Panc1 (cell line): ENCODE results near the gene NEK1. TPM values are rescaled to one million over a fixed set of nuclear protein-coding genes. Genes with fewer than 3 reads are reported as not detected.

Experiments used
- ATAC-seq: fragments of 200-7000 bp; cut with Tn5 transposase; 2 replicates; pipeline ENCODE4 v1.9.1; 2020; ENCODE audit warnings: mild to moderate bottlenecking, moderate library complexity
- BruUV-seq: library from RNA; stranded (reverse); fragments of 400-500 nt; replicated peaks from 2 replicates; lab custom pipeline; 2021; lab: Mats Ljungman, UMichigan
- CTCF ChIA-PET: fragments of 300-600 bp; sonication (Branson Sonifier 250); formaldehyde crosslinking; loops from one replicate; lab custom pipeline; 2022; ENCODE audit warnings: antibody characterized with exemption; lab: Charles Lee
- POLR2A ChIA-PET: fragments of 300-600 bp; sonication (Branson Sonifier 250); formaldehyde crosslinking; loops from one replicate; lab custom pipeline; 2022; ENCODE audit warnings: antibody characterized with exemption; lab: Charles Lee
- DNase-seq: peaks from one replicate; pipeline ENCODE4 v3.0.0-alpha.2; 2010; ENCODE audit warnings: low read depth, low spot score
- H3K27ac ChIP-seq: 2 replicates; pipeline ENCODE4 v1.5.1; 2011; ENCODE audit warnings: mild to moderate bottlenecking, low read length, inconsistent platforms
- H3K27me3 ChIP-seq: fragments of 200-500 bp; sonication (Bioruptor generic); 2 replicates; pipeline ENCODE4 v1.6.0; 2014; ENCODE audit warnings: low read length, inconsistent platforms; ENCODE audit not compliant: control insufficient read depth, insufficient read depth
- H3K36me3 ChIP-seq: fragments of 200-500 bp; sonication (Bioruptor generic); 2 replicates; pipeline ENCODE4 v1.5.1; 2014; ENCODE audit warnings: inconsistent platforms, mild to moderate bottlenecking, low read length, moderate library complexity; ENCODE audit not compliant: control insufficient read depth, insufficient read depth
- H3K4me1 ChIP-seq: 2 replicates; pipeline ENCODE4 v1.5.1; 2011; ENCODE audit warnings: inconsistent platforms, mild to moderate bottlenecking, low read length, moderate library complexity; ENCODE audit not compliant: control insufficient read depth, insufficient read depth
- H3K4me3 ChIP-seq, 2 experiments: 2 replicates each; pipeline ENCODE4 v1.5.1; 2011 to 2012; ENCODE audit warnings: low read depth in 2 of 2, low read length in 2 of 2, mild to moderate bottlenecking in 2 of 2, inconsistent platforms in 1 of 2, moderate library complexity in 1 of 2
- H3K9me3 ChIP-seq: fragments of 200-500 bp; sonication (Bioruptor generic); 2 replicates; pipeline ENCODE4 v1.5.1; 2014; ENCODE audit warnings: low read depth, mild to moderate bottlenecking, inconsistent platforms, low read length, moderate library complexity; ENCODE audit not compliant: control insufficient read depth, insufficient read depth
- CTCF ChIP-seq: fragments of 450-650 bp; IDR thresholded peaks from 2 replicates; pipeline ENCODE4 v1.5.1; 2017; ENCODE audit warnings: mild to moderate bottlenecking
- POLR2AphosphoS5 ChIP-seq: IDR thresholded peaks from 2 replicates; pipeline ENCODE4 v1.6.1; 2012; ENCODE audit warnings: mild to moderate bottlenecking, low read depth, low read length, moderate library complexity
- REST ChIP-seq, 2 experiments: IDR thresholded peaks; 2 replicates each; pipeline ENCODE4 v1.6.1; 2011 to 2012; ENCODE audit warnings: low read depth in 2 of 2, control low read depth in 1 of 2, low read length in 1 of 2, mild to moderate bottlenecking in 1 of 2, moderate library complexity in 1 of 2; ENCODE audit not compliant: insufficient read depth in 1 of 2
- SIN3A ChIP-seq: IDR thresholded peaks from 2 replicates; pipeline ENCODE4 v1.6.1; 2012; ENCODE audit warnings: low read depth, mild to moderate bottlenecking, low read length, moderate library complexity, borderline replicate concordance; ENCODE audit not compliant: insufficient read depth
- TCF7L2 ChIP-seq: IDR thresholded peaks from 2 replicates; pipeline ENCODE4 v1.6.1; 2011; ENCODE audit warnings: mild to moderate bottlenecking, low read depth, low read length, inconsistent platforms
- in situ Hi-C: cut with HindIII; loops from 2 replicates; pipeline ENCODE4 v1.10.0; 2016; ENCODE audit warnings: low sequenced_read_pairs, low pct_unique_long_range_greater_than_20kb
- intact Hi-C: fragments of 100-400 bp; cut with micrococcal nuclease; formaldehyde crosslinking; loops from one replicate; pipeline ENCODE4 v1.10.0; 2022; ENCODE audit not compliant: unreplicated experiment
- total RNA-seq: library from RNA; stranded (reverse); gene quantifications from one replicate; pipeline ENCODE4 v1.2.1, GENCODE V29; 2021; ENCODE audit not compliant: unreplicated experiment

NEK1 gene
- total RNA-seq, 1 experiment from 2014 or later = 9.2 TPM

DNA sequence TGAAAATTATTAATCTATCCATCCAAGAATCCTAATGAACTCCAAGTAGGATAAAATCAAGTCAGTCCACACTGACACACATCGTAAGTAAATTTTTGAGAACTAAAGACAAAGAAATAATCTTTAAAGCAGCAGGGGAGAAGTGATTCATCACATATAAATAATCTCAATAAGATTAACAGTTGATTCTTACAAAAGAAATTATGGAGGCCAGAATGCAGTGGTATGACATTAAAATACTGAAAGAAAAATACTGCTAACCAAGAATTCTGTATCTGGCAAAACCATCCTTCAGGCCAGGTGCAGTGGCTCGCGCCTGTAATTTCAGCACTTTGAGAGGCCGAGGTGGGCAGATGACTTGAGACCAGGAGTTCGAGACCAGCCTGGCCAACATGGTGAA is 245.6 kb downstream of the NEK1 start:
- ChIA-PET CTCF (no interaction called here), POLR2A (no interaction called here)
- Histone ChIP-seq H3K4me3 (no peak overlapping the region), H3K27me3 (no peaks in the 10 kb centered on the region), H3K4me1 (peaks cover 7% of the 10 kb centered on the region; the same call in 1 of the 2 replicates), H3K27ac (no peak overlapping the region), H3K36me3 (no peaks in the 10 kb centered on the region), H3K9me3 (peaks cover 3% of the 10 kb centered on the region; the same call in 1 of the 2 replicates)
- no peak for TF ChIP-seq CTCF
- no peak for TF ChIP-seq SIN3A
- TF ChIP-seq POLR2AphosphoS5 = no peak
- no peak for TF ChIP-seq TCF7L2
- TF ChIP-seq REST (IDR thresholded peaks at IDR 0.05; ENCODE audit: insufficient read depth in 1 of 2, low read depth in 2 of 2, low read length in 1 of 2) = no peak
- in situ Hi-C loops = no loop called here
- intact Hi-C loops = no loop called here
- BruUV-seq = no TSS peak
- DNase-seq = no peak
- ATAC-seq = no peak

- TF ChIP-seq TCF7L2 (no peak), REST (IDR thresholded peaks at IDR 0.05; ENCODE audit: insufficient read depth in 1 of 2, low read depth in 2 of 2, low read length in 1 of 2) (no peak), POLR2AphosphoS5 (no peak), CTCF (no peak), SIN3A (no peak)
- DNase-seq (no peak), ATAC-seq (no peak)
- no peaks in the 10 kb centered on the region for H3K27me3 ChIP-seq
- intact Hi-C loops (no loop called here), in situ Hi-C loops (no loop called here)
- H3K4me1 ChIP-seq = peaks cover 7% of the 10 kb centered on the region; the same call in 1 of the 2 replicates
- H3K27ac ChIP-seq = no peak overlapping the region
- no peak overlapping the region for H3K4me3 ChIP-seq
- CTCF ChIA-PET = no interaction called here
- H3K36me3 ChIP-seq = no peaks in the 10 kb centered on the region
- peaks cover 3% of the 10 kb centered on the region; the same call in 1 of the 2 replicates for H3K9me3 ChIP-seq
- POLR2A ChIA-PET = no interaction called here
- BruUV-seq = no TSS peak
These were observed 249.8 kb downstream of the NEK1 start for GRCh38 chr4:169362607-169363006.
